NCI-H345 treated with DMSO at 0.1 percent for 48 hours (cell line): ENCODE data around the gene HDAC9.

Experiments used
- DNase-seq: peaks from one replicate; lab custom pipeline; 2025; ENCODE audit not compliant: unreplicated experiment; lab: John Stamatoyannopoulos, UW

HDAC9 gene

GRCh38 chr7:18495412-18496340 is at the start of gene HDAC9:
HDAC9 (plus strand) TSS chr7:18495749; CDS start chr7:18496303, 554 bp downstream.
- peak; percentile 85 for DNase-seq

DNA sequence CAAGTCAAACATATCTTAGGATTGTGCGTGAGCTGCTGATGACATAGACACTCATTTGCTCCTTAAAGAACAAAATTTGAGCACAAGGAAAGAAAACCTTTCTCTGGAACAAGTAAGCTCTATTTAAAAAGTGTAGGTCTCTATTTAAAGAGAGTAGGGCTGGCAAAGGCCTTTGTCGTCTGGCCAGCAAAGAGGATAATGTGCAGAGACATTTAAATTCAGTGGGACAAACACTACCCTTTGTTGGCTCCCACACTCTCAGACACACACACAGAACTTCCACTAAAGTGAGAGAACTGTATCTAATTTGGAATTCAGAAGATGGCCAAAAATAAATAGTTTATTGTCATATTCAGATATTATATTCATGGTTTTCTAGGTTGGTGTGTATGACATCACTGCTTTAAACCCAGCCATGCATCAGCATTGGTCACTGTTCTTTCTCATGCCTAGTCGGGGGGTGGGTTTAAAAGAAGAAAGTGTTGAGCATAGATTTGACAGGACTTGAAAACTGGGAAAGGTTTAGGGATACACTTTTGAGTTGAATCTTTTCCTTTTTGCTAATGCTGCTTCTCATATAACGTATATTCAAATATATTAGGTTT is 49.5 kb upstream of the HDAC9 start:
- no peak for DNase-seq

DNA sequence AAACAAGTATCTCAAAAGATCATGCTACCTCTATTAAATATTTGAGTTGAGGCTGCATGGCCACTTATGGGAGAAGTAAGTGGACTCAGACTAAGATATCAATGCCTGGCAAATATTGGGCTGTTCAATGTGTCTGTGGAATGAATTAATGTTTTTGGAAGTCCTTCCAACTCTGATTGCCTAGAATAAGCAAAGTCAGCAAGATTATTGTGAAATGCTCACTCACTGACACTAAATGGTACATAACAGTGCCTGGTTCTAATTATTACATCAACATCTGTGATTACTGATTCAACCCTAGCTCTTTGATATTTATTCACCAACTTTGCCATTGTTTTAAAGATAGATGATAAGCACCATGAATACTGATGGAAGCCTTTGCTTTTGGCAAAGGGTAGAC is 45.5 kb upstream of the HDAC9 start:
- no peak for DNase-seq

DNA sequence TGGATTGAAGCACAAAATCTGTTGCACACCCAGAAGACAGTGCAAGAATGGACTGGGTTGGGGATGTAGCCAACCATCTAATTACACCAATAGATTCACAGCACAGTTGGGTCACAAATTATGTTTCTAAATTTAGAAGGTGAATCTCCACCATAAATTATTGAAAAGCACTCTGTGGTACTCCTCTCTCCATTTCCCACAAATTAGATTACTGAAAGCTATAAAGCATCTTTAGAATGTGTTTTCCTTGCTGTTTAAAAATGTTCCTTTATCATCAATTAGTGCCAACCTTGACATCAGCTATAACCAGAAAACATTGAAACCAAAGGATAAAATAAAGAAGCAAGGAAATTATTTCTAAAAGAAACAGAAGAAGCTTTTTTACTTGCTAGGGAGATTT is 39.9 kb upstream of the HDAC9 start:
- DNase-seq = no peak

GRCh38 chr7:18457832-18458231 is 37.7 kb upstream of the HDAC9 start:
- peak; percentile 61 for DNase-seq

DNA sequence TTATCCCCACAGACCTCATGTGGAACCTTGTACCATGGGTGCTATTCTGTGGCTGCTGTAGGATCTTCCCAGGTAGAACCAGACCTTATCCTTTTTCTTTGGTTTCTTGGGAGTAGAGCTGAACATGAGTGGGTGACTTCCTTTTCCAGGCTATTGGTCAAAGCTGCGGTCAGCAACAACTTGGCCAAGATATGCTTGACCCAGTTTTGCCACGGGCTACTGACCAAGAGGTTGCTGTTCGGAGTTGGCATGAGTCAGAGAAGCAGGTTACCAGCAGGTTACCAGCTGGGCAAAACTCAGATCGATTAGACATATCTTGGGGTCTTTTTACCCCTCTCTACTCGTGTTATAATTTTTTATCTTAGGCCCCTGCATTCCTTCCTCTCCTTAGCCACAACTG is 36.7 kb upstream of the HDAC9 start:
- DNase-seq = no peak

DNA sequence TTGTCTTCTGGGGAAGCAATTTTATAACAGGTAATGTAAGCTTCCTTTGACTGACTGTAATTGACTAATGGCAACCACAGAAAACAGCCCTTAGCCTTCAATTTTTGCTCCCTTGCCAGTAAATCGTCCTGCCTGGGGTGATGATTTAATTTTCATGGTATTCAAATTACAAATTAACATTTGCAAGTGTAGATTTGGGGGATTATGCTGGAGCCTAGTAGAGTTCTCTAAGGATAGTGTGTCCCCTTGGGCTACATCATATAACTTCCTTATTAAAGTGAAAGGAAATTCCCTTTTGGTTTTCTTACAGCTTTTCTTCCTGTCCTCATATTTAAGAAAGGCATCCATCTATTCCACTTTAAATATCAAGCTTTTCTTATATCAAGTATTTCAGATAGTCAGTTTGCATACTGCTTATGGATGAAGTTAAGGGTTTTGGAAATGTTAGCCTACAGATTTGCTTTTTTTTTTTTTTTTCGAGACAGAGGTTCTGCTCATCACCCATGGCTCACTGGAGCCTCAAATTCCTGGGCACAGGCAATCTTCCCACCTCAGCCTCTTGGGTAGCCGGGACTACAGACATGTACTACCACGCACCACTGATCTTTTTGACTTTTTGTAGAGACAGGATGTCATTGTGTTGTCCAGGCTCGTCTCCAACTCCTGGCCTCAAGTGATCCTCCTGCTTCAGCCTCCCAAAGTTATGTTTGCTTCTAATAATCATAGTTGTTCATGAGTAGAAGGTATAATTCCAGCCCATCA is 35.9 kb upstream of the HDAC9 start:
- no peak for DNase-seq

DNA sequence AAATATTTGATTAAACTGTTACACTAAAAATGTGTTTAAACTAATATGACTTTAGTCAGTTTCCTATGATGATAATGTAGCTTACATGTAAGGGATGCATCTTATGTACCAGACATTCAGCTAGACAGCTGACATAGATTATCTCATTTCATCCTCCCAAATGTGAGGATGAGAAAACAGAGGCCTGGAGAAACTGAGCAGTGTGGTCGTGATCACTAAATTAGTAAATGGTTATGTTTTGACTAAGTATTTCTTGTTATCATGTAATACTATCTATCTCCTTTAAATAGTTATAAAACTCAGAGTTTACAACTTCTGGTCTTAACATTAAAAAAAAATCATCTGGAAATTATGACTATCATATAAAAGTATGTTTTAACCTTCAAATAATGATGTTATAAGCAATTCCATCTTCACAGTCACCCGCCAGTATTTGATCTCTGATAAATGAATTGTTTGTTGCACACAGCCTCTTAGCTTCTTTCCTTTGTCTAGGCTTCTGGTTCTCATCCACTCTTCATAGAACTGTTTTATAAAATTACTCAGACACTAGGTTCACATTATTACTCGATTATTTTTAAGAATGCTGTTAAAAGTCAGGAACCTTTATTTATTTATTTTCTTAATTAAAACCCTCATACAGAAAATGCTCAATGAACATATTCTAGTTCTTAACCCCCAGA is 33.6 kb upstream of the HDAC9 start:
- no peak for DNase-seq

DNA sequence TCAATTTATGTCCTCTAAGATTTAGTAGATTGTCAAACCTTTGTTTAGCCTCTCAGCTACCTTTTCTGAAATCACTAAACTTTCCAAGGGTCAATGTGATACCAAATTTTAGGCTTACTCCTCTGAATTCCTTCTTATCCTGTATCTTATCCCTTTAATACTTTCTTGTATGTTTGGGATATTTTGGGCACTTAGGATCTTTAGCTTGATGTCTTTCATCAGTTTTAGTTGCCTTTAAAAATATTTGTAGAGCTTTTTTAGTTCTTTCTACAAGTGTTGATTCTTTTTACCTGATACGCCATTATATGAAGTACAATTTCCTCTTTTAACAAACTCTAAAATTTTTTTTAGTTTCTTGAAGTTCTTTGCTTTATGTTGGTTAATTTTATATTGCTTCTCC is 30.7 kb upstream of the HDAC9 start:
- DNase-seq = no peak

DNA sequence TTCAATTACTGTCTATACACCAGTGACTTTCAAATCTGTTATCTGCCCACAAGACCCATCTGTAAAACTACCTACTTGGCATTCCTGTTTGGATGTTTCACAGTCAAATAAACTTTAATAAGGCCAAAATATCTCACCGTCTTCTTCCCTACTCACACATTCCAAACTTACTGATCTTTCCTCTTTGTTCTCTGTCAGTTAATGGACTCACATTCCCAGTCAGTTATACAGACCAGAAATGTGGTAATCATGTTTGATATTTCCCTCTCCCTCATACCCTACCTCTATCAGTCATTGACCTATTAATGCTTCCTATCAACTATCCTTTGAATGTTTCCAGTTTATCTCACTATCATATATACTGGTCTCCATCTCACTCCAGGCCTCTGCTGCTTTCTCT is 28.5 kb upstream of the HDAC9 start:
- no peak for DNase-seq

DNA sequence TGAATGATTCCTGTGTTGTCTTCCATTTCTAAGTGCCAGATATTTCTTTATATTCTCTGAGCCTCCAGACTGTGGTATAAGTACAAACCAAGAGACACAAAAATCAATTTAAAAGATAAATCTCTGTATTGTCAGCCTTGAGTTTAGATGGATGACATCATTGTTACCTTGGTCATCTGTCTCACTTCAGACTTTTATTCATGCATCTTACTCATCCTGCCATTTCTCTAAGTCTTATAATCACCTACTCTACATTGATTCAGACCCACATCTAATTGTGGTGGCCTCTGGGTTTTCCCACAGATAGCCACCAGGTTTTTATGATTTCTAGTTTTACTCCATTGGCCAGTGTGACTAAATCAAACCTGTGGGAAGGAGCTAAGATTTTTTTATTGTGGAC is 26.8 kb upstream of the HDAC9 start:
- DNase-seq = no peak

GRCh38 chr7:18469316-18469715 is 26.2 kb upstream of the HDAC9 start:
- no peak for DNase-seq

- no peak for DNase-seq
These were observed 23.9 kb upstream of the HDAC9 start for GRCh38 chr7:18471476-18472160.

GRCh38 chr7:18472161-18472483 is 23.4 kb upstream of the HDAC9 start:
- DNase-seq = no peak

GRCh38 chr7:18473119-18473518 is 22.4 kb upstream of the HDAC9 start:
- DNase-seq = no peak

GRCh38 chr7:18474944-18475343 is 20.6 kb upstream of the HDAC9 start:
- DNase-seq = no peak

GRCh38 chr7:18475488-18475887 is 20.1 kb upstream of the HDAC9 start:
- no peak for DNase-seq

DNA sequence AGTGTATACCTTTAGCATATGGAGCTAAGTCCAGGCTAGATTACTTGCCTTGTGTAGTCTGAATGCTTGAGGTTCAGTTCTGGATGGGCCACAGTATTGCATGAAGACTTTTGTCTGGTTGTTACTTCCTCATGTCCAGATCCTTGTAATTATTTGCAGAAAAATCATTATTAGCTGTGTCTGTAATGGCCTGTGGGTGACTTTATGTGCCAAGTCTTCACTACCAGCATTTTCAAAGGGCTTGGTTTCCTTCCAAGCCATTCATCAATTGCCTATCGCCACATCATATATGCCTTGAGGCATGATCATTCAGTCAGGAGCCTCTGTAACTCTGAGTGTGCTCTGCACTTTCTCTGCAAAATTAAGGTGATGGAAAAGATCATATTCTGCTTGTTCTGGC is 13.8 kb upstream of the HDAC9 start:
- DNase-seq = no peak

DNA sequence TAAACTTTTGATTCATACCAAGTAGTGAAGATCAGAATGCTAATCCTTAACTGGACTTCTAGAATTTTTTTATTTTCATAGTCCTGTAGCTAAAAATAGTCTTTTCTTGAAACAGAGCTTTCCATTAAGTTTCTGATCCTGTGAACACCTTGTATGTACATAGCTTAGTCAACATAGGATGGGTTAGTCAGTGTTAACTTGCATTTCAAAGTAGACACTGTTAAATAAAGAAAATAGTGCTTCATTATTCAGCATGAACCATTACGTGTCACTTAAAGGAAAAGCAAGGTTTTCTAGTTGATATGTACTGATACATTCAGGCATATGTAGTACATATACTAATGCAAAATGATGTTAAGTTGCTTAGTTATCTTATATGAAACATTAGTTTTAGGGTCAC is 7.5 kb upstream of the HDAC9 start:
- DNase-seq = no peak

- DNase-seq = no peak
These were observed 5.9 kb upstream of the HDAC9 start for GRCh38 chr7:18489624-18490023.

GRCh38 chr7:18491871-18492270 is 3.7 kb upstream of the HDAC9 start:
- no peak for DNase-seq
